Stimulated activated CD8-positive, alpha-beta memory T cell treated with anti-CD3 and anti-CD28 coated beads, Interleukin-15, amount 100 ng/mL, for 4 hours (primary cell): ENCODE results near the gene HIF1A.
A peak's percentile ranks its signal among the peaks of the same experiment; 100 is the strongest.
"Not testable (repeated sequence)": the region's sequence is repeated elsewhere in the genome, so short reads cannot be mapped to it uniquely, and the experiment has no call there.

Experiments used
- DNase-seq, 2 donors: peaks; one replicate each; pipeline ENCODE4 v3.0.0-alpha.2; 2020; ENCODE audit warnings: low read depth in 2 of 2

Gene HIF1A

DNA sequence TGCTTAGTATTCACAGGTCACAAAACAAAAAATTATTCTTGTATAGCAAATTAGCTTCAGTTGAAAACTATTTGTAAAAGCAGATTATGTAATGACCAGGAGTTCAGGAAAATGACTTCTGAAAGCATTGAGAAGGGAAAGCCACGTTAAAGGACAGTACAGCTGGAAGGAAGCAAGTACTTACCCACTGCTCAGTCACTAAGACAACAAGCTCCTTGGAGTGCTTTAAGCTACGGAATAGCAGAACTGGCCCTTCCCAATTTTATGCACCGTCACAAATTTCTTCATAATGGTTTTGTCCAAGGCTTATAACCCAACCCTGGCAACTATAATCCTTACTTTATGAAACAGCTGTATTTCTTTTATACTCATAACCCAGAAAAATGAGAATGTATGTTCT, 54.0 kb downstream of the HIF1A start:
- DNase-seq: no peak

DNA sequence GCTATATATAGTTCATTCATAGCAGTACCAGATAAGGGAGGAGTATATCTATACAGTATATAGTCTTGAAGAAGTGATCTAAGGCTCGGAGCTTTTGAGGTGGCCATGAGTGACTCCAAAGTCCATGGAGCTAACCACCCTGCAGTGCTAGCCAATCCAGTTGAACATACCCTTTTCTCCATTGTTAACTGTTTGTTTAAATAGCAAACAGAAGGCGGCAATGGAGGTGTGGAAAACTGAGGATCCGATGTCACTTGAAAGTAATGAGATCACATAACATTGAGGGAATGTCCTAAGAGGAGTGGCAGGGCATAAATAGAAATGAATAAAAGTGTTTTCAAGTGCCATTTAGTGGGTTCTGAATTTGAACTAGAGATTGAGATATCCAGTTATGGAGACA, 54.6 kb downstream of the HIF1A start:
- DNase-seq: no peak

DNA sequence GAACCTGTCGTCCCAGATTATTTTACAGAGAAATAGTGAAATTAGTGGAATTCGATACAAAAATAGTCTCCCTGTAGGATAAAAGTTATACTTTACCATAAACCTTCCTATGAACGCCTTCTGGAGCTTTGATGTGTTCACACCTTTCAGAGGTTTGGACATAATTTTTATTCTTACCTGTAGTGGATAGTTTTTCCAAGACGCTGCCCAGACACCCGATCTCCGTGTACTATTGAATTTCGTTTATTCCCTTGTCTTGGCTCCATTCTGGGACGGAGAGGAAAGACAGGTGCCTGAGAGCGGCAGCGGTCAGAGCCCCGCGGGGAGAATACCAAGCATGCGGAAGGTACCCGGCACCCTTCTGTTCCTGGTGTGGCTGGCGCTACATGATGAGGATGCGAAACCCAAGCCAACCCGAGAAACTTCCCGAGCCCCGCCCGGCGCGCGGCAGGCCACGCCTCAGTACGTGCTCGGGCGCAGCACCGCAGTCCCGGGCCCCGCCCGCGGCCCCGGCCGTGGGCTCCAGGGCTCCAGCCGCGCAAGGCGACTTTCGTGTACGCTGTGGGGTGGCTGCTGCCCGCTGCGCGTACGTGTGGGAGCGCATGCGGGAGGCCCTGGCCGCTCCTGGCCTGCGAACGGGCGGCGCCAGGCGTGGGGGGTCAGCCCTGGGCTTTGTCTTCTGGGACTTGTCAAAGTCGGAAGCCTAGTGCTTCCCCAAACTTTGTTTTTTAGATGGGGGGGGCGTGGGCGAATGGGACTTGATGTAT, 55.6 kb downstream of the HIF1A start:
- peak; percentile 44 to 58 for DNase-seq

DNA sequence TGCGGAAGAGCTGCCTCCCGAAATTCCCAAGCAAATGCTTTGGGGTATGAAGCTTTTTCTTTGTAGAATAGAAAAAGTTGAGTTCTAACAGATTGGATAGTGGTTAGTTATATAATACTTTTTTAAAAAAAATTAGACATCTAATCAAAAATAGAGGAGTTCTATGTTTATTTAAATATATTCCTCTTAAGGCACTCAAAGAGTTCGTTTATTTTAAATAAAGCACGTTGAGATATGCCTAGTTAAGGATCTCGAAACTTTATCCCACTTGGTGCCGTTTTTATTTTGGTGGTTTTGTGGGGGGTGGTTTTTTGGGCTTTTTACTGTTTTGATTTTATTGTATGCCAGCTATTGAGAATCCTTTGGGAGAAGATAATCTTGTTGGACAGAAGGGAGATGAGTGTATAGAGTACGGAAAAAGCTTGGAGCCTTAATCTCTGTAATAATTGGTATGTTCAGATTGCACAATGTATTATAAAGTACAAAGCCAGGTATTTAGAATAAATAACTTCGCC, 56.2 kb downstream of the HIF1A start:
- DNase-seq: no peak

DNA sequence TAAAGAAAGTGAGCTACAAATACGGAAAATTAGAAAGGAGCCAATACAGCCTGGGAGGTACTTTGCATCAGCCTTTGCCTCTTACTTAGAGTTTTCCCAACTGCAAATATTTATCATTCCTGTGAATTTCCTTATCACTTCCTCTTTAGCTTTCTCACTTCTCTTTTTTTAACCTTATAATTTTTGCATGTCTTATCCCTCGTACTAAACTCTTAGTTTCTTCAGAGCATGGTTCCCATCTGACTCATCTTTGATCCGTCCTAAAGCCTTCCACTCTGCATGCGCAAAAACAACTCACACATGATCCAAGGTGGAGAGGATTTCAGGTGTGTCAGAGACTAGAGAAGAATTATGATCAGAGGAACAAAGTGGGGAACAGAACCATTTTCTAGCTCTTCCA, 57.3 kb downstream of the HIF1A start:
- DNase-seq: no peak

DNA sequence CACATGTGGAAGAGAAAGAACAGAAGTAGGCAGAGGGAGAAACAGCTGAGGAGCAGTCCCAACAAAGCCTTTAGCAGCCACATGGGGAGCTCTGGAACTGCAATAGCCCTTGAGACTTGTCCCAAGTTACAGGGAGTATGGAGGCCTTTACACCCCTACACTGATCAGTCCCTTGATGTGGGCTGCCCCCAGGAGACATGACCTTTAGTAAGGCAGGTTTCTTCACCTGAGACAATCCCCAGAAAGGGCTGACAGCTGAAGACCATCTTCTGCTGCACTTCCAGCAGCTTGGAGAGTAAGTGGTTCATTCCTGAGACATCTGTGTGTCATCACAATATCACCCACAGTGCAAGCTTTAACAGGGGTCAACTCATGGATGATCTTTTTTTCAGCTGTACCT, 58.3 kb downstream of the HIF1A start:
- DNase-seq: no peak

DNA sequence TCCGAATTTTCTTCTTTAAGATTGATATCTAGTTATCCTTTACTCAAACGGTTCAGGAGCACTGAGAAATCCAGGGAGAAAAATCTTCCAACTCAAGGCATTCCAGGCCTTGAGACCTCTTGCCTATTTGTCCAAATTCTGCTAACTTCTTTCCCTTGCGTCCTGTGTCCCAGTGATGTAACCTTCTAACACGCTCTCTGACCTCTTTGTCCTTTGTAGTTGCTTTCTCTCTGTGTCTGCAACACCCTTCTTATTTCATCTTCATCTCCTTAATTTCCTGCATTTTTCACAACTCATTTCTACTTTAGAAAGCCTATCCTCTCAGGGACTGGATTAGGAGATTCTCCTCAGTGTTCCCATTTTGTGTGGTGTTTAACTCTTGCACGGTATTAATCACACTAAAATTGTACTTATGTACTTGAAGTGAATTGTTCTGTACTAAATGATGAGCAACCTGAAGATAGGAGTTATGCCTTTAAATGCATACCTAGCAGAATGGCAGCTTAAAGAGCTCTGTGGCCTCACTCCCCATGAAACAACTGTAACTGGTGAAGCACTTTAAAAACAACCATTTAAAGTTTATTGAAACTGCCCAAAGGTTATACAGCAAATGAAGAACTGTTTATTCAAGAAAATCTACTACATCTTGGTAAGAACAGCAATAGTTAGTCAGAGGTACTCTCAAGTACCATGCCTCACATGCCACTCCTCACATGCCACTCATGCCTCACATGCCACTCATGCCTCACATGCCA, 59.5 kb downstream of the HIF1A start:
- no peak for DNase-seq

DNA sequence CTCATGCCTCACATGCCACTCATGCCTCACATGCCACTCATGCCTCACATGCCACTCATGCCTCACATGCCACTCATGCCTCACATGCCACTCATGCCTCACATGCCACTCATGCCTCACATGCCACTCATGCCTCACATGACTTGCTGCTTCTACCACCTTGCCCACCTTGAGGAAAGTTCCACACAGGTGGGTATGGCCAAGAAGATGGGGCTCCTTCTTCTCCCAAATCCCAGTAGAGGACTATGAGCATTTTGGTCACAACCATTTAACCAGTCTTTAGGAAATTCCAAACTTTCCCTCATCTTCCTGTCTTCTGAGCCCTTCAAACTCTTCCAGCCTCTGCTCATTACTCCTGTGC, 60.0 kb downstream of the HIF1A start:
- DNase-seq: not testable (repeated sequence)

DNA sequence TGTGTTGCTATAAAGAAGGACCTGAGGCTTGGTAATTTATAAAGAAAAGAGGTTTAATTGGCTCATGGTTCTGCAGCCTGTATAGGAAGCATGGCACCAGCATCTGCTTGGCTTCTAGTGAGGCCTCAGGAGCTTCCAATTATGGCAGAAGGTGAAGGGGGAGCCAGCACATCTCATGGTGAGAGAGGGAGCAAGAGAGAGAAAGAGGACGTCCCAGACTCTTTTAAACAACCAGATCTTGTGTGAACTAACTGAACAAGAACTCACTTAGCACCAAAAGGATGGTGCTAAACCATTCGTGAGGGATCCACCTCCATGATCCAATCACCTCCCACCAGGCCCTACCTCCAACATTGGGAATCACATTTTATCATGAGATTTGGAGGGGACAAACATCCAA, 60.8 kb downstream of the HIF1A start:
- DNase-seq: no peak

DNA sequence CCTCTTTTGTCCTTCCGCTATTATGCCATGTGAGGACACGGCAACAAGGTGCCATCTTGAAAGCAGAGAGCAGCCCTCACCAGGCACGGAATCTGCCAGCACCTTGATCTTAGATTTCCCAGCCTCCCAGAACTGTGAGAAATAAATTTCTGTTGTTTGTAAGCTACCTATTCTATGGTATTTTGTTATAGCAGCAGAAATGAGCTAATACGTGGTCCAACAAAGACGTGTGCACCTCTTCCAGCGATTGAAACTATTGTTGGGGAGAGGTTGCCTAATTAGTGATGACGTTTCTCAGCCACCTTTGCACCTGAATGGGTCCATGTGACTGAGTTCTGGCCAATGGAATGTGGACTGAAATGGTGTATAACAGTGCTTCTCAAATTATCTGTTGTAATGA, 64.6 kb downstream of the HIF1A start:
- no peak for DNase-seq

DNA sequence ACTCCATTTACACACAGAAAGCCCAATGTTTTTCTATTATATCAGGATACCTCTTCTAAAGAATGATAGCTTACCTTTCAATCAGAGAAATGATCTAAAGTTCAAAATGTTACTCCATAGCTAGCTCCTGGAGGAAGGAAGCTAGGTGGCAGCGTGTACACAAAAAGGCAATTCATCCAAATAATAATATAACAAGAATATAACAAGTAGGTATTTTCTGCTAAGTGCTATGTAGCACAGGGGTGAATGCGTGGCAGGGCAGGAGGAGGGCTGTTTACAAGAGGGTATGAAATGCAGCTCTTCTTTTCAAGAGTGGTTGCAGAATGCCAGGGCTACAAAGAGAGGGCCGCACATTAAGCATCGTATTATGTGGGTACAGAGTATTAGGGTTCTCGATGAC, 66.2 kb downstream of the HIF1A start:
- DNase-seq: no peak

DNA sequence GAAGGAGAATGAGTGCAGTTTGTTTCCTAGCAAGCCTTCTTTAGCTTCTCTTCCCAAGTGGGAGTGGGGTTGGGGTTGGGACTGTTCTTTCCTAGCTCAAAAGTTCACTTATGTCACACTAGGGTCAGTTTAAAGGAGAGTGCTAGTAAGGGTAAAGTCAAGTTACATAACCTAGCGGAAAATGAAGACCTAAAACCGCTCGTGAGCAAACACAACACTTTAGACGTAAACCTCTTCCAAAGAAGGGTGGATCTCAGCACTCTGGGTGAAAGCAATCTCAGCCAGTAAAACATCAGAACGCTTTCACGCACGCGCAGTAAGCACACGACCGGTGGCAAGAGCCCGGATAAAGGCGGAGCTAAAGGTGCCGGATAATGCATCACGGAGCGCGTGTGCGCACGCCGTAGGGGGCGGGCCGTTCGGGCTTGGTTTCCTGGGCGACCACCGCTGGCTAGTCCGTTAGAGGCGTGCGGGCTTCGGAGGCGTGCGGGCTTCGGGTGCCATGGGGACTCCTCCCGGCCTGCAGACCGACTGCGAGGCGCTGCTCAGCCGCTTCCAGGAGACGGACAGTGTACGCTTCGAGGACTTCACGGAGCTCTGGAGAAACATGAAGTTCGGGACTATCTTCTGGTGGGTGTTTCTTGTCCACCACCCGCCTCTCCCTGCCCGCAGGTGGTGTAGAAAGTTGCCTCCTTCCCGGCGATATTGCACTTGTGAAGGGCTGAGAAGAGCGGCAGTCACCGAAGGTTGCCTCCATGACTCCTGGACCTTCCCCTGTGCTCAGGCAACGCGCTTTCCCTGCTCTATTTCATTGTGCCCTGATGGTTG, 66.9 kb downstream of the HIF1A start, which contains the start of gene SNAPC1:
TSS of gene SNAPC1 (plus strand) at position 462 of the 828 bp plus-strand sequence. CDS start at position 503, 41 bp downstream.
- DNase-seq: peak; percentile 94 to 95

DNA sequence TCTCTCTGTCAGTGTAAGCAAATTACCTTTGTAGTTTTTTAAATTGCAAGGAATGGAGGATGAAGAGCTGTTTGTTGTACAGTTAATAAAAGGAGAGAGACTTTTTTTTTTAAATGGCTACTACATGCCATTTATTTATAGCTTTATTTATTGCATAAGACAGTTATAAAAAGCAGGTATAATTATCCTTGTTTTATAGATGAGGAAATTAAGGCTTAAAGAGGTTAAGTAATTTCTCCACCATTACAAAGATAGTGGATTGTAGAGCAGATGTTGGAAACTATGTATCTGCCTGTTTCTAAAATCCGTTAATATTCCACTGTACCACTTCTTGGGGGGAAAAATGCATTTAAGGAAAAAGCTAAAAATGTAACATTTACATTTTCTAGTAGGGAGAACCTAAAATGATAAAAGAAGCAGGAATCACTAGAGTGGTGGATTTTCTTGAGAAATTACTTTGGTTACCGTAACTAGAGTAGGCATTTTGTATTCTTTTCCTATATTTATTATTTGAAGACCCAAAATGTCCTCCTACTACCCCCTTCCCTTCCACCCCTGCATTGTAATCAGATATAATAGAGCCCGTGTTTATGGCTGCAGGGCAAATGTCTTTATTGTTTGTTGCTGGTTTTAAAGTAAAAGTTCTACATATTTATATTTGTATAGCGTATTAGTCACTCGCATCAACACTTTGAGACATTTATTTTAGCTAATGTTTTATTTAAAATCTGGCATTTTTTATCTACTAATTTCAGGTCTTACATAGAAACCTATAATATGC, 69.2 kb downstream of the HIF1A start:
- no peak for DNase-seq

DNA sequence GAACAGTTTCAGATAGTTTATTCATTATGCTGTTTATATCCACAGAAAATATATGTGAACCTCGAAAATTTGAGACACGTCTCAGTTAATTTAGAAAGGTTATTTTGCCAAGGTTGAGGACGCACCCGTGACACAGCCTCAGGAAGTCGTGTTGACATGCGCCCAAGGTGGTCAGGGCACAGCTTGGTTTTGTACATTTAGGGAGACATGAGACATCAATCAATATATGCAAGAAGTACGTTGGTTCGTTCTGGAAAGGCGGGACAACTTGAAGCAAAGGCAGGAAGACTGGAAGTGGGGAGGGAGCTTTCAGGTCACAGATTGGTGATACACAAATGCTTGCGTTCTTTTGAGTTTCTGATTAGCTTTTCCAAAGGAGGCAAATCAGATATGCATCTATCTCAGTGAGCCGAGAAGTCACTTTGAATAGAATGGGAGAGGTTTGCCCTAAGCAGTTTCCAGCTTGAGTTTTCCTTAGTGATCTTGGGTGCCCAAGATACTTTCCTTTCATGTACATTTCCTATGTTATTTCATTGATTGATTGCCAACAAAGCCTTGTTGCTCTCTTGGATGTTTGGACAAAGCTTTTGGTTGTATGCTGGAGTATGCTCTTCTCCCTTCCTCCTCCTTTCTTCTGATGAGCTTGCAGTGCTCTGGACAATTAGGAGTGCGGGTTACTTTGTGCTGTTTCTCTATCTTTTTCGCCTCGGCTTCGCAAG, 70.1 kb downstream of the HIF1A start:
- no peak for DNase-seq

DNA sequence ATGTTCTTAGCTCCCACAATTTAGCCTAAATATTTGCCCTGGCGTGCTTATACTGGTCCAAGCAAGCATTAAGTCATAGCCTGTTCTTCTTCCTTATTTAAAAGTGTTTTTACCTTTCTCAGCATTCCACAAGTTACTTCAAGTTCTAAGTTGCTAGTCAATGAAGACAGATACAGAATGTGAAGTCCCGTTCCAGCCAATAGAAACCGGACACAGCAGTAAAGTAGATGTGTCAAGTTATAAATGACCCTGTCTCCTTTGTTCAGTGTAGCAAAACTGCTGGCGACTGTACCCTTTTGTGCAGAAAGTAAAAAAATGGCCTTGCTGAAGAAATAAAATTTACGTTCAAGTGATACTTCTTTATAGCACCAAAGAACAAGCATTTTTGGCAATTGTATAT, 70.8 kb downstream of the HIF1A start:
- DNase-seq: no peak

DNA sequence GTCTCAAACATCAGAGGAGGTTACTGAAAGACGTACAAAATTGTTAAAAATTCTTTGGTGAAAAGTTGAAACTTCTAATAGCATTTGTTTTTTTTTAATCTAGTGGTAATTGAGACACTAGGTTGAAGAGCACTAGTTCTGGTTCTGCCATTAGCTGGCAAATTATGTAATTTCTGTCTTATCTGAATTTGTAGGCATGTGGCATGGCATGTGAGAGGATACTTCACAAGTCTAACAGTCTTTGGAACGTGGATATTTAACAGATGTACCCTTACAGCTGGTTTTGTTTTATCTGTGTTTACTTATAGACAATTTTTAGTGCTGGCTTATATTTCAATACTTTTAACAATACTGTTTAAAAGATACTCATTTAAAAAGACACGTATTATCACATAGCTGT, 72.9 kb downstream of the HIF1A start:
- no peak for DNase-seq

DNA sequence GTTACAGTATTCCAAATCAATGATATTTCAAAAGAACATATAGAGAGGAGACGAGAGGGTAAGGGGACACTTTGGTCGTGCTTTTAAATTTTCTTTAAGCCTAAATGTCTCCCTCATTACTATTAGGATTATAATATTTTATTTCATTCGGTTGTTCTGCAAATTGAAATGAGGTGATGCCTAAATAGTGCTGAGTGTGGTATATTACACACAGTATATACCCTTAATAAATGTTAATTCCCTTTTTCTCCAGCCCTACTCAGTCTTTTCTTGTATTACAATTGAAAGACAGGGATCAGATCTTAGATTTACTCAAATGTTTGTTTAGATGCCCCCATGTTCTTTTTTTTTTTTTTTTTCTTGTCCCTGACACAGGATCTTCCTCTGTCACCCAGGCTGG, 74.6 kb downstream of the HIF1A start:
- no peak for DNase-seq

DNA sequence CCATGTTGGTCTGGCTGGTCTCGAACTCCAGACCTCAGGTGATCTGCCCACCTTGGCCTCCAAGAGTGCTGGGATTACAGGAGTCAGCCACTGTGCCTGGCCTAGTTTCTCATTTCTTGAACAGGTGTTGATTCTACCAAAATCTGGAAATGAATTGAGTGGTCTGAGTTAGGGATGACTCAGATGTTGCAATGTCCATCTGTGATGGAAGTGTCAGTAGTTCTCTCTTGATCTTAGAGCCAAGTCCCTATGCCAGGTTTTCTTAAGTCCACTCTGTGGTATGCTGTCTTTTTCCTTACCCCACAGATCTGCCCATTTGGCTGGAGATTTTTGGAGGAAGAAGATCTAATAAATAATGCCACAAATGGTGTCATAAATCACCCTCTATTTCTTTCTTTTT, 79.5 kb downstream of the HIF1A start:
- no peak for DNase-seq

DNA sequence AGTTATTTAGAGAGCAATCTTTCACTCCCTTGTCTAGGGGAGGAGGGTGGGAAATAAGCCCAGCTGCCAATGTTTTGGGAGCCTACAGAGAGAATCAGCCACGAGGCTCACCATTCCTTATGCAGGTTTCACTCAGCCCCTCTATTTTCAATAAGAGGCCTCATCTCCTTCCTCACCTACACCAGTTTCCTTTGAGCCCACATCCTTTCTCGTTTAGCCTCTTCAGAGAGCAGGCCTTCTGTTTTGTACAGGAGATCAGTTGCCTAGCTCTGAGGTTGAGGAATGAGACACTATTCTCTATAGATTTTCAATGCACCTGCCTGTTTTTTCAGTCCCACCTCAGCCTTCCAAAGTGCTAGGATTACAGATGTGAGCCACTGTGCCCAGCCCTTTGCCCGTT, 84.8 kb downstream of the HIF1A start:
- no peak for DNase-seq

DNA sequence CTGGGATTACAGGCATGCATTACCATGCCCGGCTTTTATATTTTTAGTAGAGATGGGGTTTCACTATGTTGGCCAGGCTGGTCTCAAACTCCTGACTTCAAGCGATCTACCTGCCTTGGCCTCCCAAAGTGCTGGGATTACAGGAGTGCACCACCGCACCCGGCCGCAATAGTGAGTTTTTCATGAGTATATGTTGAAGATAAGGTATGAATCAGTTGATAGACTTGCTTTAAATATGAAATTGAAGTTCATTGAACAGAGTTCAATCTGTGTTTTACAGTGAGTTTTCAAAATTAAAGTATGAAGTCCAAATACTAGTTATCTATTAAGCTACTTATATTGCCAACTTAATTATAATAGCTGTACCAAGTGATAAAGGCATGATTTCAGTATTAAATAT, 102.0 kb downstream of the HIF1A start:
- no peak for DNase-seq
